DMS 273 (cell line): Measurements from ENCODE around the gene THAP6.
"Not testable (repeated sequence)": the region's sequence is repeated elsewhere in the genome, so short reads cannot be mapped to it uniquely, and the experiment has no call there.

Source experiments
- DNase-seq: peaks from one replicate; lab custom pipeline; 2025; ENCODE audit not compliant: unreplicated experiment; lab: John Stamatoyannopoulos, UW

The THAP6 gene

GRCh38 chr4:75525086-75525485, 10.8 kb downstream of the THAP6 start:
- no peak for DNase-seq

- no peak for DNase-seq
Observed at GRCh38 chr4:75525910-75526309, 11.6 kb downstream of the THAP6 start.

GRCh38 chr4:75527482-75527881, 13.2 kb downstream of the THAP6 start:
- no peak for DNase-seq

- no peak for DNase-seq
Observed at GRCh38 chr4:75530556-75531322, 16.5 kb downstream of the THAP6 start.

- DNase-seq = not testable (repeated sequence)
Observed at GRCh38 chr4:75531536-75532143, 17.4 kb downstream of the THAP6 start.

- not testable (repeated sequence) for DNase-seq
Observed at GRCh38 chr4:75533339-75533887, 19.1 kb downstream of the THAP6 start.

GRCh38 chr4:75533926-75534325, 19.7 kb downstream of the THAP6 start:
- not testable (repeated sequence) for DNase-seq

GRCh38 chr4:75537308-75537707, 23.0 kb downstream of the THAP6 start:
- DNase-seq = not testable (repeated sequence)

GRCh38 chr4:75542824-75543223, 28.6 kb downstream of the THAP6 start:
- no peak for DNase-seq

- not testable (repeated sequence) for DNase-seq
Observed at GRCh38 chr4:75544220-75544619, 29.9 kb downstream of the THAP6 start.

- no peak for DNase-seq
Observed at GRCh38 chr4:75544870-75545269, 30.6 kb downstream of the THAP6 start.

- no peak for DNase-seq
Observed at GRCh38 chr4:75545526-75545925, 31.3 kb downstream of the THAP6 start.

- DNase-seq = peak; percentile 25
Observed at GRCh38 chr4:75547647-75548387, 33.5 kb downstream of the THAP6 start.

- no peak for DNase-seq
Observed at GRCh38 chr4:75549019-75549418, 34.7 kb downstream of the THAP6 start.

- DNase-seq = no peak
Observed at GRCh38 chr4:75552452-75552851, 38.2 kb downstream of the THAP6 start.

- DNase-seq = no peak
Observed at GRCh38 chr4:75555294-75556164, 41.3 kb downstream of the THAP6 start, which contains the start of gene ODAPH. Gene ODAPH (plus strand): TSS chr4:75556066. CDS start chr4:75556083, 17 bp downstream.

- DNase-seq = no peak
Observed at GRCh38 chr4:75557696-75558095, 43.4 kb downstream of the THAP6 start.

- no peak for DNase-seq
Observed at GRCh38 chr4:75561789-75562188, 47.5 kb downstream of the THAP6 start.

- no peak for DNase-seq
Observed at GRCh38 chr4:75564023-75564422, 49.8 kb downstream of the THAP6 start.

- no peak for DNase-seq
Observed at GRCh38 chr4:75565481-75565880, 51.2 kb downstream of the THAP6 start.

GRCh38 chr4:75566911-75567310, 52.6 kb downstream of the THAP6 start:
- no peak for DNase-seq
